ENCODE measurements around the gene TECRL. TPM values are rescaled to one million over a fixed set of nuclear protein-coding genes. Genes with fewer than 3 reads are reported as not detected.

Gene TECRL
- total RNA-seq, 6 experiments from 2014 or later = not detected

DNA sequence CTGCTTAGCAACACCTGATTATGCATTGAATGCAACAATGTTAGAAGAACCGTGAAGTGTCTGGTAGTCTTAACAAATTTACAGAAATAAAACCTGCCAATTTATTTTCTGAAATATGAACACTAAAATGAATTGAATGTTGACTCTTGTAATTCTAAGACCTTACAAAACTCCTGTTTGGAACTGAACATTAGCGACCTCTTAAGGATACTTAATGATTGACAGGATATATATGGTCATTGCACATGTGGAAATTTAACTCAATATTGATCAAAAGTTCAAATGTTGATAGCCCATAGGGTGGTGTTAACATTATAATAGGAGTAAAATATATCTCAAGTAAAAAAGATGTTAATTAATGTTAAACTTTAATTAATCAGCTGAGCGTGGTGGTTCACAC, 79.1 kb downstream of the TECRL start:
- Mint-ChIP-seq H3K27me3 (ENCODE audit: insufficient read depth) (no peaks in the 10 kb centered on the region), H3K36me3 (ENCODE audit: low read depth) (no peaks in the 10 kb centered on the region), H3K4me3 (no peak overlapping the region), H3K9me3 (peaks cover 22% of the 10 kb centered on the region), H3K27ac (no peak overlapping the region), H3K4me1 (ENCODE audit: low read depth) (no peaks in the 10 kb centered on the region)
- DNase-seq = no peak
- TF ChIP-seq, protein P1, sequence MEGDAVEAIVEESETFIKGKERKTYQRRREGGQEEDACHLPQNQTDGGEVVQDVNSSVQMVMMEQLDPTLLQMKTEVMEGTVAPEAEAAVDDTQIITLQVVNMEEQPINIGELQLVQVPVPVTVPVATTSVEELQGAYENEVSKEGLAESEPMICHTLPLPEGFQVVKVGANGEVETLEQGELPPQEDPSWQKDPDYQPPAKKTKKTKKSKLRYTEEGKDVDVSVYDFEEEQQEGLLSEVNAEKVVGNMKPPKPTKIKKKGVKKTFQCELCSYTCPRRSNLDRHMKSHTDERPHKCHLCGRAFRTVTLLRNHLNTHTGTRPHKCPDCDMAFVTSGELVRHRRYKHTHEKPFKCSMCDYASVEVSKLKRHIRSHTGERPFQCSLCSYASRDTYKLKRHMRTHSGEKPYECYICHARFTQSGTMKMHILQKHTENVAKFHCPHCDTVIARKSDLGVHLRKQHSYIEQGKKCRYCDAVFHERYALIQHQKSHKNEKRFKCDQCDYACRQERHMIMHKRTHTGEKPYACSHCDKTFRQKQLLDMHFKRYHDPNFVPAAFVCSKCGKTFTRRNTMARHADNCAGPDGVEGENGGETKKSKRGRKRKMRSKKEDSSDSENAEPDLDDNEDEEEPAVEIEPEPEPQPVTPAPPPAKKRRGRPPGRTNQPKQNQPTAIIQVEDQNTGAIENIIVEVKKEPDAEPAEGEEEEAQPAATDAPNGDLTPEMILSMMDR (IDR thresholded peaks at IDR 0.05) = no peak

DNA sequence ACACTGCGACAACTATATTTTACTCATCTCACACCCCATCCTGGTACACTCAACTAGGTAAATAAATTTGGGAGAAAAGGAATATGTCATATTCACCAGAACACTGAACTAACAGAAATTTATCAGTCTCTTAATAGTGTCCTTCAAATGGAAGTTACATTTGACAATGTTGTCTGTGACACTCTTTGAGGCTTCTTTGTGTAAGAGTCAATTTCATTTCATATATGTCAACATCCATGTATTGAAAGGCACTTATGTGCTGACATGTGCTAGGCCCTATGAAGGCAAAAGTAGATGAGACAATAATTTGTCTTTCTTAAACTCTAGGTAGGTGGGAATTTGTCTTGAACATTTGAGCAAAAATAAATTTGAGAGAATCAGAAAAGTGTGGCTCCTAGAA, 82.0 kb downstream of the TECRL start:
- Mint-ChIP-seq H3K4me3 (no peak overlapping the region), H3K27ac (no peak overlapping the region), H3K4me1 (ENCODE audit: low read depth) (no peaks in the 10 kb centered on the region), H3K9me3 (peaks cover 26% of the 10 kb centered on the region), H3K36me3 (ENCODE audit: low read depth) (no peaks in the 10 kb centered on the region), H3K27me3 (ENCODE audit: insufficient read depth) (no peaks in the 10 kb centered on the region)
- DNase-seq = no peak
- TF ChIP-seq, protein P1 (IDR thresholded peaks at IDR 0.05) = no peak

DNA sequence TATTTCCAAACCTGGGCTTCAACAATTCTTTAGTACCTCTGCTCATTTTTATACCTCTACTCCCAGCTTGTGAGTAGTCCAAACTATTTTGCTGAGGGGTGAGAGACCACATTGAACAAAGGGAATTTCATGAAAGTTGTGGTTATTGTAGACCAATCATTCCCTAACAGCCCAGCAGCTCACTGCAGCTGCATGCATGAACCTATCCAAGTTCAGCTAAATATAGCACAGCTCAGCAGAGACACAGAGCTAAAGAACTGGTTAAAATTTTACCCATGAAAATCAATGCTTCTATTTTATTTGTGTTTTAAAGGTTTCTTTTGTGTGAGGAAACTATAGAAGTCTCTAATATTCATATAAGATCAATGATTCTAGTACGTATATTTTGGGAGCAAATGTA, 82.7 kb downstream of the TECRL start:
- Mint-ChIP-seq H3K4me3 (no peak overlapping the region), H3K9me3 (peaks cover 21% of the 10 kb centered on the region), H3K27me3 (ENCODE audit: insufficient read depth) (no peaks in the 10 kb centered on the region), H3K36me3 (ENCODE audit: low read depth) (no peaks in the 10 kb centered on the region), H3K27ac (no peak overlapping the region), H3K4me1 (ENCODE audit: low read depth) (no peaks in the 10 kb centered on the region)
- TF ChIP-seq, protein P1 (IDR thresholded peaks at IDR 0.05) = no peak
- DNase-seq = no peak

DNA sequence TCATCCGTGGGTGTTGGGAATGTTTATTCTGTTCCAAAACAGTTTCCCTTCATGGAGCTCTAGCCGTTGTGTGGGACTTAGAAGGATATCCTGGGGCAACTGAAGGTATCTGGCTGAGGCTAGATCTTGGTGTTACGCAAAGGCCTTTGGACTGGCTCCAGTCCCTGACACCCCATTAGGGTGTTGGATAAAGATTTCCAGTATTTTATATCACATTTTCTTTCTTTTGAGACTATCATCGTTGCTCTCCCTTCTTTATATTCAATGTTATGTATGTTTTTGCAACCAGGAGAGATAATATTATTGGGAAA, 103.0 kb downstream of the TECRL start:
- Mint-ChIP-seq H3K9me3 (peaks cover 41% of the 10 kb centered on the region), H3K4me1 (ENCODE audit: low read depth) (no peaks in the 10 kb centered on the region), H3K36me3 (ENCODE audit: low read depth) (no peaks in the 10 kb centered on the region), H3K27me3 (ENCODE audit: insufficient read depth) (no peaks in the 10 kb centered on the region), H3K27ac (no peak overlapping the region), H3K4me3 (no peak overlapping the region)
- no peak for DNase-seq
- TF ChIP-seq, protein P1 (IDR thresholded peaks at IDR 0.05) = no peak

DNA sequence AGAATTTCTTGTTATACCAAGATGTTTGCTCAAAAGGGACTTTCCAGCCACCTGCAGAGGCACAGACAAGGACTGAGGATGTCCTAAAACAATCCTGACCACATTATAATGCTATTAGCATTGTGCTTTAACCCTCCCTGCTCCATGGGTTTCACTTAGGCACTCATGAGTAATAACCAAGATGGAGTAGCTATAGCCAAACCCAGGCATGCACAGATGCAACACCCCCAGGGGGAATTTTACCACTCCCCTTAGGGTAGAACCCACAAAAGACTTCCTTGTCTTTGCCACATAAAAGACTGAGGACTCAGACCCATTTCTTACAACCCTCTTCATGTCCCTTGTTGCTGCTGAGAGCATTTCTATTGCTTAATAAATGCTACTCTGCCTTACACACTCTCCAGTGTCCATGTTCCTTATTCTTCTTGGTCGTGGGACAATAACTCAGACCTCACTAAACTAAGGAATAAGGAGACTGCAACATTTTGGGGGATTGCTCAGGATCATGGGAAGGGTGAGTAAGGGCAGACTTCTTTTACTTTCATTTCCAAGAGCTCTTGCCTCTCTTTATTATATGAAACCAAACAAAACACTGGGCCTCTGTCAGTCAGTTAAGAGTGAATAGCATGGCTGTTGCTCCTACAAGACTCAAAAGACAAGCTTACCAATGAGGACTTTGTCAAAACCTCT, 103.5 kb downstream of the TECRL start:
- no peaks in the 10 kb centered on the region for H3K27me3 Mint-ChIP-seq (ENCODE audit: insufficient read depth)
- no peak overlapping the region for H3K4me3 Mint-ChIP-seq
- TF ChIP-seq, protein P1 (IDR thresholded peaks at IDR 0.05) = no peak

DNA sequence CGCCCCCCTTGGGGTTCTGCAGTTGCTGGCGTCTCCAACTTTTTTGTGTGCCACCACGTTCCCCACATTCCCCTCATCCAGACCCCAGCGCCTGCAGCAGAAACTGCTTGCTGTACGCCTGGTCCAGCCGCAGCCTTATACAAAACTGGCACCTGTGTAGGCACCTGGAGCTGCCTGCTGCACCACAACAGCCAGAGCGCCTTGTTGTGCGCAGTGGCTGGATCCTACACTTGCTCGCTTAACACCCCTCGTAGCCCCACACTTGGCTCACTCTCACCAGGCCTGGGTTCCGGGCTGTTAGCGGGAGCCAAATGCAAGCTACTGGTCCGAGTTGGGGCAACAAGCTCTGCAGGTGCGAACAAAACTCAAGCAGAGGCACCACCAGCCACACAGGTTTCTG, 136.8 kb downstream of the TECRL start:
- Mint-ChIP-seq H3K4me1 (ENCODE audit: low read depth) (no peaks in the 10 kb centered on the region), H3K9me3 (peaks cover 10% of the 10 kb centered on the region), H3K27ac (no peak overlapping the region), H3K27me3 (ENCODE audit: insufficient read depth) (no peaks in the 10 kb centered on the region), H3K4me3 (no peak overlapping the region), H3K36me3 (ENCODE audit: low read depth) (no peaks in the 10 kb centered on the region)
- DNase-seq = no peak
- TF ChIP-seq, protein P1 (IDR thresholded peaks at IDR 0.05) = no peak

More for the DNA sequence above, 103.5 kb downstream of the TECRL start:
- Mint-ChIP-seq H3K4me1 (ENCODE audit: low read depth) (no peaks in the 10 kb centered on the region), H3K9me3 (peaks cover 36% of the 10 kb centered on the region), H3K27ac (no peak overlapping the region), H3K36me3 (ENCODE audit: low read depth) (no peaks in the 10 kb centered on the region)
- DNase-seq = no peak
